ENCODE results near the gene TAF5.
"Not testable (repeated sequence)": the region's sequence is repeated elsewhere in the genome, so short reads cannot be mapped to it uniquely, and the experiment has no call there.

Gene TAF5

GRCh38 chr10:103415581-103415980, 47.8 kb downstream of the TAF5 start:
- no peak for DNase-seq

GRCh38 chr10:103416436-103417147, 48.8 kb downstream of the TAF5 start:
- DNase-seq: peak; percentile 27

- not testable (repeated sequence) for DNase-seq
Measured at GRCh38 chr10:103417148-103417469, 49.3 kb downstream of the TAF5 start.

GRCh38 chr10:103417601-103418000, 49.8 kb downstream of the TAF5 start:
- no peak for DNase-seq

- no peak for DNase-seq
Measured at GRCh38 chr10:103419101-103419500, 51.3 kb downstream of the TAF5 start.

GRCh38 chr10:103423748-103424147, 56.0 kb downstream of the TAF5 start:
- DNase-seq: no peak

- DNase-seq: no peak
Measured at GRCh38 chr10:103427866-103428265, 60.1 kb downstream of the TAF5 start.

GRCh38 chr10:103428989-103429643, 61.3 kb downstream of the TAF5 start:
- no peak for DNase-seq

- DNase-seq: no peak
Measured at GRCh38 chr10:103429647-103430046, 61.9 kb downstream of the TAF5 start.

GRCh38 chr10:103431902-103432301, 64.1 kb downstream of the TAF5 start:
- no peak for DNase-seq

- no peak for DNase-seq
Measured at GRCh38 chr10:103433858-103434257, 66.1 kb downstream of the TAF5 start.
